Amygdala (tissue), 56 donors: ENCODE measurements around the gene KRT80.

Source experiments
- DNase-seq, 56 donors: peaks; one replicate each; lab custom pipeline; 2025; lab: John Stamatoyannopoulos, UW

The KRT80 gene

GRCh38 chr12:52119398-52120254, 72.2 kb downstream of the KRT80 start:
- DNase-seq, result no peak
